Fibroblast of lung (primary cell): ENCODE measurements around the gene SRCAP.

ENCODE experiments used
- EZH2 ChIP-seq: IDR thresholded peaks from 2 replicates; pipeline ENCODE4 v1.5.1; 2012; ENCODE audit warnings: low read length, control low read depth, mild to moderate bottlenecking; ENCODE audit errors: missing control alignments
- TF ChIP-seq, protein P1 (sequence below), 2 donors: IDR thresholded peaks in 1 of 2; conservative IDR thresholded peaks in 1 of 2; 1 replicate in 1 of 2; 2 replicates in 1 of 2; pipeline ENCODE4 v1.5.1; 2011 to 2012; ENCODE audit warnings: low read length in 2 of 2, control low read depth in 1 of 2, inconsistent platforms in 1 of 2, low read depth in 1 of 2, mild to moderate bottlenecking in 1 of 2

DNA sequence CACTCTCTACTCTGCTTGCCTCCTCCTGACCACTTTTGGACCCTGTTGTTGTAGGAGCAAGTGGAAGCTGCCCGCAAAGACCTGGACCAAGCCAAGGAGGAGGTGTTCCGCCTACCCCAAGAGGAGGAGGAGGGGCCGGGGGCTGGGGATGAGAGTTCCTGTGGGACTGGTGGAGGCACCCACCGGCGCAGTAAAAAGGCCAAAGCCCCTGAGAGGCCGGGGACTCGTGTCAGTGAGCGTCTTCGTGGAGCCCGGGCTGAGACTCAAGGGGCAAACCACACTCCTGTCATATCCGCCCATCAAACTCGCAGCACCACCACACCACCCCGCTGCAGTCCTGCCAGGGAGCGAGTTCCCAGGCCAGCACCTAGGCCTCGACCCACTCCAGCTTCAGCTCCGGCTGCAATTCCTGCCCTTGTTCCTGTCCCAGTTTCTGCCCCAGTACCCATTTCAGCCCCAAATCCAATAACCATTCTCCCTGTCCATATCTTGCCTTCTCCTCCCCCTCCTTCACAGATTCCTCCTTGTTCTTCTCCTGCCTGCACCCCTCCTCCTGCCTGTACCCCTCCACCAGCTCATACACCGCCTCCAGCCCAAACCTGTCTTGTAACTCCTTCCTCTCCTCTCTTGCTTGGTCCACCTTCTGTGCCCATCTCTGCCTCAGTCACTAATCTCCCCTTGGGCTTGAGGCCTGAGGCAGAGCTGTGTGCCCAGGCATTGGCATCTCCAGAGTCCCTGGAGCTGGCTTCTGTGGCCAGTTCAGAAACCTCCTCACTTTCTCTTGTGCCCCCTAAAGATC is 38.2 kb downstream of the SRCAP start:
- no peak for TF ChIP-seq EZH2
- TF ChIP-seq, protein P1, sequence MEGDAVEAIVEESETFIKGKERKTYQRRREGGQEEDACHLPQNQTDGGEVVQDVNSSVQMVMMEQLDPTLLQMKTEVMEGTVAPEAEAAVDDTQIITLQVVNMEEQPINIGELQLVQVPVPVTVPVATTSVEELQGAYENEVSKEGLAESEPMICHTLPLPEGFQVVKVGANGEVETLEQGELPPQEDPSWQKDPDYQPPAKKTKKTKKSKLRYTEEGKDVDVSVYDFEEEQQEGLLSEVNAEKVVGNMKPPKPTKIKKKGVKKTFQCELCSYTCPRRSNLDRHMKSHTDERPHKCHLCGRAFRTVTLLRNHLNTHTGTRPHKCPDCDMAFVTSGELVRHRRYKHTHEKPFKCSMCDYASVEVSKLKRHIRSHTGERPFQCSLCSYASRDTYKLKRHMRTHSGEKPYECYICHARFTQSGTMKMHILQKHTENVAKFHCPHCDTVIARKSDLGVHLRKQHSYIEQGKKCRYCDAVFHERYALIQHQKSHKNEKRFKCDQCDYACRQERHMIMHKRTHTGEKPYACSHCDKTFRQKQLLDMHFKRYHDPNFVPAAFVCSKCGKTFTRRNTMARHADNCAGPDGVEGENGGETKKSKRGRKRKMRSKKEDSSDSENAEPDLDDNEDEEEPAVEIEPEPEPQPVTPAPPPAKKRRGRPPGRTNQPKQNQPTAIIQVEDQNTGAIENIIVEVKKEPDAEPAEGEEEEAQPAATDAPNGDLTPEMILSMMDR (conservative IDR thresholded peaks at IDR 0.05 in 1 of 2, IDR thresholded peaks at IDR 0.05 in 1 of 2; ENCODE audit: low read depth in 1 of 2, low read length in 2 of 2) = no peak
